NCI-H1105 treated with DMSO at 0.1 percent for 48 hours (cell line): ENCODE measurements around the gene TMEM11.
A peak's percentile ranks its signal among the peaks of the same experiment; 100 is the strongest.

Source experiments
- DNase-seq: peaks from one replicate; lab custom pipeline; 2025; lab: John Stamatoyannopoulos, UW

The TMEM11 gene

GRCh38 chr17:21214015-21214776, at the start of gene TMEM11:
Gene TMEM11, minus strand, starts transcription at chr17:21214161. Its CDS starts 9 bp downstream, at chr17:21214152.
- DNase-seq = peak; percentile 98

GRCh38 chr17:21263376-21263775, 49.4 kb upstream of the TMEM11 start:
- no peak for DNase-seq

GRCh38 chr17:21262259-21262993, 48.5 kb upstream of the TMEM11 start:
- no peak for DNase-seq

GRCh38 chr17:21258593-21258992, 44.6 kb upstream of the TMEM11 start:
- DNase-seq = no peak

- DNase-seq = no peak
Measured at GRCh38 chr17:21253646-21254441, 39.9 kb upstream of the TMEM11 start.

- DNase-seq = peak; percentile 86
Measured at GRCh38 chr17:21252796-21253645, 39.1 kb upstream of the TMEM11 start, which contains the start of gene NATD1. Gene NATD1, minus strand, starts transcription at chr17:21253410. Its CDS starts 146 bp downstream, at chr17:21253264.

GRCh38 chr17:21252289-21252795, 38.4 kb upstream of the TMEM11 start:
- DNase-seq = no peak

GRCh38 chr17:21251337-21252010, 37.5 kb upstream of the TMEM11 start:
- DNase-seq = no peak

GRCh38 chr17:21250854-21251253, 36.9 kb upstream of the TMEM11 start:
- no peak for DNase-seq

GRCh38 chr17:21249920-21250703, 36.2 kb upstream of the TMEM11 start:
- DNase-seq = no peak

- DNase-seq = no peak
Measured at GRCh38 chr17:21249086-21249795, 35.3 kb upstream of the TMEM11 start.

- DNase-seq = no peak
Measured at GRCh38 chr17:21248500-21248899, 34.5 kb upstream of the TMEM11 start.

- no peak for DNase-seq
Measured at GRCh38 chr17:21247552-21248258, 33.7 kb upstream of the TMEM11 start.

- no peak for DNase-seq
Measured at GRCh38 chr17:21246698-21247097, 32.7 kb upstream of the TMEM11 start.

GRCh38 chr17:21245639-21246084, 31.7 kb upstream of the TMEM11 start:
- no peak for DNase-seq

GRCh38 chr17:21243516-21244303, 29.7 kb upstream of the TMEM11 start:
- no peak for DNase-seq

- no peak for DNase-seq
Measured at GRCh38 chr17:21242780-21243515, 29.0 kb upstream of the TMEM11 start.
